Mucosa of stomach (tissue), 1 donor: ENCODE measurements around the gene ZFYVE27.
"Not testable (repeated sequence)": the region's sequence is repeated elsewhere in the genome, so short reads cannot be mapped to it uniquely, and the experiment has no call there.

ENCODE experiments used
- H3K27me3 ChIP-seq: one replicate; pipeline ENCODE4 v1.7.0; 2013; ENCODE audit warnings: mild to moderate bottlenecking, low read length; ENCODE audit not compliant: control insufficient read depth, insufficient read depth
- H3K36me3 ChIP-seq: one replicate; pipeline ENCODE4 v1.7.0; 2013; ENCODE audit warnings: low read length; ENCODE audit not compliant: control insufficient read depth, insufficient read depth
- H3K4me1 ChIP-seq: one replicate; pipeline ENCODE4 v1.7.0; 2013; ENCODE audit warnings: mild to moderate bottlenecking, low read length; ENCODE audit not compliant: control insufficient read depth, insufficient read depth
- H3K4me3 ChIP-seq: one replicate; pipeline ENCODE4 v1.7.0; 2013; ENCODE audit warnings: low read length
- H3K9ac ChIP-seq: one replicate; pipeline ENCODE4 v1.7.0; 2013; ENCODE audit warnings: mild to moderate bottlenecking, low read length, moderate library complexity
- H3K9me3 ChIP-seq: one replicate; pipeline ENCODE4 v1.7.0; 2013; ENCODE audit warnings: mild to moderate bottlenecking, low read length, moderate library complexity; ENCODE audit not compliant: control insufficient read depth
- donor health status: Pancreatic carcinoma.

ZFYVE27 gene

GRCh38 chr10:97736902-97737769 lies at the start of gene ZFYVE27:
Gene ZFYVE27, plus strand, starts transcription at chr10:97737128. Its CDS starts 1,350 bp downstream, at chr10:97738478.
- H3K4me1 ChIP-seq, result peaks cover 13% of the 10 kb centered on the region
- peak within 1 kb of the TSS; percentile 97 for H3K4me3 ChIP-seq
- H3K9me3 ChIP-seq, result no peaks in the 10 kb centered on the region
- no peaks in the 10 kb centered on the region for H3K27me3 ChIP-seq
- peak within 1 kb of the TSS; percentile 95 for H3K9ac ChIP-seq
- peaks cover 4% of the 10 kb centered on the region for H3K36me3 ChIP-seq

GRCh38 chr10:97687785-97688781 lies 48.8 kb upstream of the ZFYVE27 start:
- Histone ChIP-seq H3K4me3 (peak overlapping the region; percentile 80), H3K4me1 (peaks cover 38% of the 10 kb centered on the region), H3K9ac (peak overlapping the region; percentile 36), H3K9me3 (no peaks in the 10 kb centered on the region), H3K27me3 (no peaks in the 10 kb centered on the region), H3K36me3 (no peaks in the 10 kb centered on the region)

GRCh38 chr10:97689559-97690020 lies 47.3 kb upstream of the ZFYVE27 start:
- Histone ChIP-seq H3K4me3 (no peak overlapping the region), H3K27me3 (no peaks in the 10 kb centered on the region), H3K4me1 (peaks cover 23% of the 10 kb centered on the region), H3K9ac (no peak overlapping the region), H3K36me3 (no peaks in the 10 kb centered on the region), H3K9me3 (no peaks in the 10 kb centered on the region)

- H3K27me3 ChIP-seq, result no peaks in the 10 kb centered on the region
- H3K36me3 ChIP-seq, result no peaks in the 10 kb centered on the region
- no peaks in the 10 kb centered on the region for H3K9me3 ChIP-seq
- H3K9ac ChIP-seq, result no peak overlapping the region
- no peak overlapping the region for H3K4me3 ChIP-seq
- peaks cover 22% of the 10 kb centered on the region for H3K4me1 ChIP-seq
Measured at GRCh38 chr10:97690133-97690532, 46.8 kb upstream of the ZFYVE27 start.

- not testable (repeated sequence) for H3K36me3 ChIP-seq, H3K4me3 ChIP-seq, H3K27me3 ChIP-seq, H3K9ac ChIP-seq, H3K9me3 ChIP-seq
- peaks cover 15% of the 10 kb centered on the region for H3K4me1 ChIP-seq
Measured at GRCh38 chr10:97698072-97698655, 38.8 kb upstream of the ZFYVE27 start.

GRCh38 chr10:97701438-97702069 lies 35.4 kb upstream of the ZFYVE27 start:
- Histone ChIP-seq H3K9me3 (no peaks in the 10 kb centered on the region), H3K4me1 (peaks cover 15% of the 10 kb centered on the region), H3K36me3 (no peaks in the 10 kb centered on the region), H3K9ac (peak overlapping the region; percentile 19), H3K4me3 (no peak overlapping the region), H3K27me3 (no peaks in the 10 kb centered on the region)

- H3K36me3 ChIP-seq, result no peaks in the 10 kb centered on the region
Measured at GRCh38 chr10:97703398-97704067, 33.4 kb upstream of the ZFYVE27 start.

GRCh38 chr10:97704341-97704740 lies 32.6 kb upstream of the ZFYVE27 start:
- H3K36me3 ChIP-seq, result no peaks in the 10 kb centered on the region
- no peak overlapping the region for H3K4me3 ChIP-seq
- no peak overlapping the region for H3K9ac ChIP-seq
- no peaks in the 10 kb centered on the region for H3K9me3 ChIP-seq
- H3K4me1 ChIP-seq, result no peaks in the 10 kb centered on the region
- H3K27me3 ChIP-seq, result no peaks in the 10 kb centered on the region

More at GRCh38 chr10:97703398-97704067, 33.4 kb upstream of the ZFYVE27 start:
- Histone ChIP-seq H3K9me3 (no peaks in the 10 kb centered on the region), H3K9ac (no peak overlapping the region), H3K4me3 (no peak overlapping the region), H3K27me3 (no peaks in the 10 kb centered on the region), H3K4me1 (no peaks in the 10 kb centered on the region)

GRCh38 chr10:97705006-97705670 lies 31.8 kb upstream of the ZFYVE27 start:
- H3K4me1 ChIP-seq, result no peaks in the 10 kb centered on the region
- no peaks in the 10 kb centered on the region for H3K9me3 ChIP-seq
- H3K4me3 ChIP-seq, result no peak overlapping the region
- no peaks in the 10 kb centered on the region for H3K36me3 ChIP-seq
- H3K27me3 ChIP-seq, result no peaks in the 10 kb centered on the region
- no peak overlapping the region for H3K9ac ChIP-seq

GRCh38 chr10:97707134-97707861 lies 29.6 kb upstream of the ZFYVE27 start:
- no peak overlapping the region for H3K4me3 ChIP-seq
- H3K36me3 ChIP-seq, result no peaks in the 10 kb centered on the region
- H3K27me3 ChIP-seq, result no peaks in the 10 kb centered on the region
- H3K4me1 ChIP-seq, result no peaks in the 10 kb centered on the region
- H3K9me3 ChIP-seq, result no peaks in the 10 kb centered on the region
- no peak overlapping the region for H3K9ac ChIP-seq
